ENCODE results near the gene TMEM109. TPM values are rescaled to one million over a fixed set of nuclear protein-coding genes. Genes with fewer than 3 reads are reported as not detected.

Gene TMEM109
- total RNA-seq, 6 experiments from 2014 or later = 29.0 to 40.9 (median 34.1) TPM

GRCh38 chr11:60935676-60936442 lies 21.9 kb downstream of the TMEM109 start:
- 77% methylated on average over 9 of the region's 27 CpGs for WGBS (ENCODE audit: insufficient coverage, low coverage, low lambda C conversion rate, missing lambda C conversion rate)
- peak in 3 of 4 donors; percentile 2 to 6 (median 6) for ATAC-seq
- H3K9me3 ChIP-seq = no peaks in the 10 kb centered on the region
- H3K4me1 ChIP-seq = no peaks in the 10 kb centered on the region
- intact Hi-C loops (cut with DNase I) = no loop called here
- DNase-seq = no peak
- TF ChIP-seq, protein P1, sequence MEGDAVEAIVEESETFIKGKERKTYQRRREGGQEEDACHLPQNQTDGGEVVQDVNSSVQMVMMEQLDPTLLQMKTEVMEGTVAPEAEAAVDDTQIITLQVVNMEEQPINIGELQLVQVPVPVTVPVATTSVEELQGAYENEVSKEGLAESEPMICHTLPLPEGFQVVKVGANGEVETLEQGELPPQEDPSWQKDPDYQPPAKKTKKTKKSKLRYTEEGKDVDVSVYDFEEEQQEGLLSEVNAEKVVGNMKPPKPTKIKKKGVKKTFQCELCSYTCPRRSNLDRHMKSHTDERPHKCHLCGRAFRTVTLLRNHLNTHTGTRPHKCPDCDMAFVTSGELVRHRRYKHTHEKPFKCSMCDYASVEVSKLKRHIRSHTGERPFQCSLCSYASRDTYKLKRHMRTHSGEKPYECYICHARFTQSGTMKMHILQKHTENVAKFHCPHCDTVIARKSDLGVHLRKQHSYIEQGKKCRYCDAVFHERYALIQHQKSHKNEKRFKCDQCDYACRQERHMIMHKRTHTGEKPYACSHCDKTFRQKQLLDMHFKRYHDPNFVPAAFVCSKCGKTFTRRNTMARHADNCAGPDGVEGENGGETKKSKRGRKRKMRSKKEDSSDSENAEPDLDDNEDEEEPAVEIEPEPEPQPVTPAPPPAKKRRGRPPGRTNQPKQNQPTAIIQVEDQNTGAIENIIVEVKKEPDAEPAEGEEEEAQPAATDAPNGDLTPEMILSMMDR (IDR thresholded peaks at IDR 0.05) = no peak
- TF ChIP-seq POLR2A (IDR thresholded peaks at IDR 0.05) = no peak
- no peaks in the 10 kb centered on the region for H3K36me3 ChIP-seq
- no peak overlapping the region for H3K27ac ChIP-seq
- no peaks in the 10 kb centered on the region for H3K27me3 ChIP-seq
- H3K4me3 ChIP-seq = no peak overlapping the region

DNA sequence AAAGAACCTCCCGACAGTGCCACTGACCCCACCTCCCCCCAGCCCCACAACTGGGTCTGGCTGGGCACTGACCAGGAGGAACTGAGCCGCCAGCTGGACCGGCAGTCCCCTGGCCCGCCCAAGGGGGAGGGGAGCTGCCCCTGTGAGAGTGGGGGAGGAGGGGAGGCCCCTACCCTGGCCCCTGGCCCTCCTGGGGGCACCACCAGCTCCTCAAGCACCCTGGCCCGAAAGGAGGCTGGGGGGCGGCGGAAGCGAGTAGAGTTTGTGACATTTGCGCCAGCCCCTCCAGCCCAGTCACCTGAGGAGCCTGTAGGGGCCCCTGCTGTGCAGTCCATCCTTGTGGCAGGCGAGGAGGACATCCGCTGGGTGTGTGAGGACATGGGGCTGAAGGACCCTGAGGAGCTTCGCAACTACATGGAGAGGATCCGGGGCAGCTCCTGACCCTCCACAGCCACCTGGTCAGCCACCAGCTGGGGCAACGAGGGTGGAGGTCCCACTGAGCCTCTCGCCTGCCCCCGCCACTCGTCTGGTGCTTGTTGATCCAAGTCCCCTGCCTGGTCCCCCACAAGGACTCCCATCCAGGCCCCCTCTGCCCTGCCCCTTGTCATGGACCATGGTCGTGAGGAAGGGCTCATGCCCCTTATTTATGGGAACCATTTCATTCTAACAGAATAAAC lies 22.6 kb downstream of the TMEM109 start:
- WGBS (ENCODE audit: insufficient coverage, low coverage, low lambda C conversion rate, missing lambda C conversion rate) = 86% methylated on average over 1 of the region's 18 CpGs
- peak overlapping the region in 2 of 3 donors; percentile 30 to 37 for H3K27ac ChIP-seq
- H3K27me3 ChIP-seq = no peaks in the 10 kb centered on the region
- no peaks in the 10 kb centered on the region for H3K4me1 ChIP-seq
- no peak overlapping the region for H3K4me3 ChIP-seq
- H3K36me3 ChIP-seq = peaks cover 0 to 6% (median 0%) of the 10 kb centered on the region in 4 donors
- TF ChIP-seq, protein P1 (IDR thresholded peaks at IDR 0.05) = no peak
- TF ChIP-seq POLR2A (IDR thresholded peaks at IDR 0.05) = no peak
- intact Hi-C loops (cut with DNase I) = no loop called here
- no peaks in the 10 kb centered on the region for H3K9me3 ChIP-seq
- DNase-seq = no peak
- peak in 2 of 4 donors; percentile 5 to 7 for ATAC-seq

GRCh38 chr11:60937144-60937527 lies 23.2 kb downstream of the TMEM109 start:
- Histone ChIP-seq H3K27ac (peak overlapping the region in 2 of 3 donors; percentile 30 to 37), H3K4me1 (no peaks in the 10 kb centered on the region), H3K27me3 (no peaks in the 10 kb centered on the region), H3K4me3 (no peak overlapping the region), H3K36me3 (peaks cover 0 to 9% (median 0%) of the 10 kb centered on the region in 4 donors), H3K9me3 (no peaks in the 10 kb centered on the region)
- intact Hi-C loops (cut with DNase I) = no loop called here
- ATAC-seq = peak; percentile 54 to 67 (median 58)
- 79% methylated on average over 4 of the region's 12 CpGs for WGBS (ENCODE audit: insufficient coverage, low coverage, low lambda C conversion rate, missing lambda C conversion rate)
- no peak for DNase-seq
- no peak for TF ChIP-seq POLR2A (IDR thresholded peaks at IDR 0.05)

DNA sequence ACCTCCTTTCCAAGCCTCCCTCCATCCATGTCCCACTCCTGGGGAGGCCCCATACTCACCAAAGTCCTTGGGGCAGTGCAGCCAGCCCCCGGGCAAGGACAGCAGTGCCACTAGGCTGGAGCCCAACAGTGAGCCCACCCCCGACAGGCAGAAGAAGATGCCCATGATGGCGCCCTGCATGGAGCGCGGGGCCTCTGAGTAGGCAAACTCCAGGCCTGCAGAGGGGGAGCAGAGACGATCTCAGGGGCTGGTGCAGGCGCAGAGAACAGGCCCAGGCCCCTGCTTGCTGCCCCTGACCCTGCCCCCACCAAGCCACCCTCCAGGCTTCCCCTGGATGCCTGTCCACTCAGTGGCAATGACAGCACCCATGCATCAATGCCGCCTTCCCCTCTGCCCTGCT lies 23.9 kb downstream of the TMEM109 start:
- Histone ChIP-seq H3K27me3 (no peaks in the 10 kb centered on the region), H3K9me3 (no peaks in the 10 kb centered on the region), H3K36me3 (peaks cover 0 to 9% (median 0%) of the 10 kb centered on the region in 4 donors), H3K4me1 (no peaks in the 10 kb centered on the region), H3K4me3 (no peak overlapping the region), H3K27ac (no peak overlapping the region)
- TF ChIP-seq POLR2A (IDR thresholded peaks at IDR 0.05) = no peak
- TF ChIP-seq, protein P1 (IDR thresholded peaks at IDR 0.05) = no peak
- no peak for DNase-seq
- no CpG with 5 or more reads among the region's 8 CpGs for WGBS (ENCODE audit: insufficient coverage, low coverage, low lambda C conversion rate, missing lambda C conversion rate)
- intact Hi-C loops (cut with DNase I) = no loop called here
- ATAC-seq = no peak

DNA sequence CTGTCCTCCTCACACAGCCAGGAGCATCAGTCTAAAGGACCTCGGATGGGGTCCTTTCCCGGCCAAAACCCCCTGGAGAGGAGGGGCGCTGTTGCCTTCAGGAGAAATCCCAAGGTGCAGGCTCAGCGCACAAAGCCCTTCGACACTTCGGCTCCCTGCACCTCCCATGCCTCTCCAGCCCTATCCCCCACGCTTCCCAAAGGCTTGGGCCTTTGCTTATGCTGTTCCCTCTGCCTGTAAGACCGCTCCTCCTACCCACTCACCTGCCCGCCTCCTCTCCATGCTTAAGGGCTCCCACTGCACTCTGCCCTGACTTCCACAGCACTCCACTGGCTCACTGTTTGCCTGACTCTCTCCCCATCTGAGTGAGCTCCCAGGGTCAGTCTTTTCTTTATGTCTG lies 24.5 kb downstream of the TMEM109 start:
- Histone ChIP-seq H3K4me3 (no peak overlapping the region), H3K4me1 (no peaks in the 10 kb centered on the region), H3K36me3 (peaks cover 0 to 9% (median 0%) of the 10 kb centered on the region in 4 donors), H3K27me3 (no peaks in the 10 kb centered on the region), H3K27ac (no peak overlapping the region), H3K9me3 (no peaks in the 10 kb centered on the region)
- WGBS (ENCODE audit: insufficient coverage, low coverage, low lambda C conversion rate, missing lambda C conversion rate) = 85% methylated on average over 8 of the region's 9 CpGs
- DNase-seq (no peak), ATAC-seq (no peak)
- no peak for TF ChIP-seq POLR2A (IDR thresholded peaks at IDR 0.05)
- TF ChIP-seq, protein P1 (IDR thresholded peaks at IDR 0.05) = no peak
- intact Hi-C loops (cut with DNase I) = no loop called here
